Nephron progenitor cell (in vitro differentiated cells): ENCODE results near the gene ENPP7.
"Not testable (repeated sequence)": the region's sequence is repeated elsewhere in the genome, so short reads cannot be mapped to it uniquely, and the experiment has no call there.

Experiments used
- DNase-seq: peaks from one replicate; pipeline ENCODE4 v3.0.0; 2021
- H3K27ac Mint-ChIP-seq: 2 replicates; pipeline ENCODE4 v1.8.0; 2021; ENCODE audit warnings: mild to moderate bottlenecking, moderate library complexity, mixed read lengths
- H3K27me3 Mint-ChIP-seq: 2 replicates; pipeline ENCODE4 v1.8.0; 2021; ENCODE audit warnings: mild to moderate bottlenecking, low read depth, mixed read lengths; ENCODE audit not compliant: poor library complexity
- H3K36me3 Mint-ChIP-seq: 2 replicates; pipeline ENCODE4 v1.8.0; 2021; ENCODE audit warnings: low read depth, mixed read lengths
- H3K4me1 Mint-ChIP-seq: 2 replicates; pipeline ENCODE4 v1.8.0; 2021; ENCODE audit warnings: mixed read lengths
- H3K4me3 Mint-ChIP-seq: 2 replicates; pipeline ENCODE4 v1.8.0; 2021; ENCODE audit warnings: mild to moderate bottlenecking, moderate library complexity, mixed read lengths
- H3K9me3 Mint-ChIP-seq: 2 replicates; pipeline ENCODE4 v1.8.0; 2021; ENCODE audit warnings: mild to moderate bottlenecking, moderate library complexity, mixed read lengths
- TF ChIP-seq, protein P1 (sequence below): fragments of 200-600 bp; sonication (generic); IDR thresholded peaks from 2 replicates; pipeline ENCODE4 v1.5.0; 2021; ENCODE audit warnings: antibody characterized with exemption

The ENPP7 gene

DNA sequence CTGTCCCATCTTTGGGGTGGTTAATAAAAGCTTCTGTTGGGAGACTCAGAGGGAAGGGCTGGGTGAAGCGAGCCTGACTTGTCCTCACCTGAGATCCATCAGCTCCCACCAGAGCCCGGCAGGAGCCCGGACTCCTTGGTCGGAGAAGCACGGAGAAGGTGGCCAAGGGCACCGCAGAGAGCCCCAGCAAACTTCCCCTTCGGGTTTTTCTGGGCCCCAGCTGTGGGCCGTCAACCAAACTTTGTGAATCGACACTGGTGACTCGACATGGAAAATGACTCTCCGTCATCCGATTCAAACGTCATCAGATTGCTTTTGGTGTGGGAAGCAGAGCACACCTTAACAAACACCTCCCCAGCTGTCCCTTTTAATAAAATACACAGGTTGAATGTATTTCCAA, 21.4 kb downstream of the ENPP7 start:
- peaks cover 54% of the 10 kb centered on the region for H3K27me3 Mint-ChIP-seq
- peaks cover 25% of the 10 kb centered on the region for H3K4me1 Mint-ChIP-seq
- no peak for DNase-seq
- peaks cover 1% of the 10 kb centered on the region for H3K36me3 Mint-ChIP-seq
- no peaks in the 10 kb centered on the region for H3K9me3 Mint-ChIP-seq
- no peak overlapping the region for H3K4me3 Mint-ChIP-seq
- H3K27ac Mint-ChIP-seq, result no peak overlapping the region
- TF ChIP-seq, protein P1, sequence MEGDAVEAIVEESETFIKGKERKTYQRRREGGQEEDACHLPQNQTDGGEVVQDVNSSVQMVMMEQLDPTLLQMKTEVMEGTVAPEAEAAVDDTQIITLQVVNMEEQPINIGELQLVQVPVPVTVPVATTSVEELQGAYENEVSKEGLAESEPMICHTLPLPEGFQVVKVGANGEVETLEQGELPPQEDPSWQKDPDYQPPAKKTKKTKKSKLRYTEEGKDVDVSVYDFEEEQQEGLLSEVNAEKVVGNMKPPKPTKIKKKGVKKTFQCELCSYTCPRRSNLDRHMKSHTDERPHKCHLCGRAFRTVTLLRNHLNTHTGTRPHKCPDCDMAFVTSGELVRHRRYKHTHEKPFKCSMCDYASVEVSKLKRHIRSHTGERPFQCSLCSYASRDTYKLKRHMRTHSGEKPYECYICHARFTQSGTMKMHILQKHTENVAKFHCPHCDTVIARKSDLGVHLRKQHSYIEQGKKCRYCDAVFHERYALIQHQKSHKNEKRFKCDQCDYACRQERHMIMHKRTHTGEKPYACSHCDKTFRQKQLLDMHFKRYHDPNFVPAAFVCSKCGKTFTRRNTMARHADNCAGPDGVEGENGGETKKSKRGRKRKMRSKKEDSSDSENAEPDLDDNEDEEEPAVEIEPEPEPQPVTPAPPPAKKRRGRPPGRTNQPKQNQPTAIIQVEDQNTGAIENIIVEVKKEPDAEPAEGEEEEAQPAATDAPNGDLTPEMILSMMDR, result no peak

DNA sequence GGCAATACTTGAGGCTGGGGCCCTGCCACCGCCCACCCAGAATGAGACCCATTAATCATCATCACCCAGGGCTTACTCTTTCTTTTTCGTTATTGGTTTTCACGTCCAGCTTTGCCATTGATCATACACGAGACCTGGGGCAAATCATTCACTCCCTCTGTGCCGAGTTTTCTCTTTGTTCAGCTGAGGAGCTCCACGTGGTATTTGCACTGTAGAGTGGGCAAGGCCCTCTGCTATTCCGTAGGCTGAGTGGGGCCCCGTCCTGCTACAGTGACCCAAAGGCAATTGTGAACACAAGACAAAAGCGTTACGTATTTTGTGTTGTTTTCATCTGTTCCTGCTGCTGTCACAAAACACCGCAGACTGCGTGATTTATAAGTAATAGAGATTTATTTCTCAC, 23.6 kb downstream of the ENPP7 start:
- Mint-ChIP-seq H3K36me3 (peaks cover 12% of the 10 kb centered on the region), H3K9me3 (no peaks in the 10 kb centered on the region), H3K27ac (no peak overlapping the region), H3K27me3 (peaks cover 44% of the 10 kb centered on the region), H3K4me3 (no peak overlapping the region), H3K4me1 (peaks cover 34% of the 10 kb centered on the region)
- TF ChIP-seq, protein P1, result no peak
- DNase-seq, result no peak

DNA sequence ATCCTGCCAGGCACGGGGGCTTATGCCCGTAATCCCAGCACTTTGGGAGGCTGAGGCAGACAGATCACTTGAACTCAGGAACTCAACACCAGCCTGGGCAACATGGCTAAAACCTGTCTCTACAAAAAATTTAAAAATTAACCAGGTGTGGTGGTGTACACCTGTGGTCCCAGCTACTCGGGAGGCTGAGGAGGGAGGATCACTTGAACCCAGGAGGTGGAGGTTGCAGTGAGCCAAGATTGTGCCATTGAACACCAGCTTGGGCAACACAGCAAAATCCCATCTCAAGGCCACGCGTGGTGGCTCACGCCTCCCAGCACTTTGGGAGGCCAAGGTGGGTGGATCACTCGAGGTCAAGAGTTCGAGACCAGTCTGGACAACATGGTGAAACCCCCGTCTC, 24.2 kb downstream of the ENPP7 start:
- H3K9me3 Mint-ChIP-seq, H3K4me3 Mint-ChIP-seq, H3K27ac Mint-ChIP-seq, DNase-seq: not testable (repeated sequence)
- Mint-ChIP-seq H3K36me3 (peaks cover 12% of the 10 kb centered on the region), H3K27me3 (peaks cover 39% of the 10 kb centered on the region), H3K4me1 (peaks cover 29% of the 10 kb centered on the region)

- Mint-ChIP-seq H3K4me3 (no peak overlapping the region), H3K36me3 (peaks cover 12% of the 10 kb centered on the region), H3K9me3 (no peaks in the 10 kb centered on the region), H3K27me3 (peaks cover 32% of the 10 kb centered on the region), H3K27ac (no peak overlapping the region), H3K4me1 (peaks cover 32% of the 10 kb centered on the region)
- TF ChIP-seq, protein P1, result no peak
- no peak for DNase-seq
Observed at GRCh38 chr17:79755591-79755990, 24.8 kb downstream of the ENPP7 start.

GRCh38 chr17:79757140-79757745, 26.5 kb downstream of the ENPP7 start:
- TF ChIP-seq, protein P1, result no peak
- no peak overlapping the region for H3K4me3 Mint-ChIP-seq
- no peak overlapping the region for H3K27ac Mint-ChIP-seq
- peaks cover 12% of the 10 kb centered on the region for H3K36me3 Mint-ChIP-seq
- DNase-seq, result no peak
- peaks cover 34% of the 10 kb centered on the region for H3K4me1 Mint-ChIP-seq
- H3K9me3 Mint-ChIP-seq, result no peaks in the 10 kb centered on the region
- H3K27me3 Mint-ChIP-seq, result peaks cover 19% of the 10 kb centered on the region

DNA sequence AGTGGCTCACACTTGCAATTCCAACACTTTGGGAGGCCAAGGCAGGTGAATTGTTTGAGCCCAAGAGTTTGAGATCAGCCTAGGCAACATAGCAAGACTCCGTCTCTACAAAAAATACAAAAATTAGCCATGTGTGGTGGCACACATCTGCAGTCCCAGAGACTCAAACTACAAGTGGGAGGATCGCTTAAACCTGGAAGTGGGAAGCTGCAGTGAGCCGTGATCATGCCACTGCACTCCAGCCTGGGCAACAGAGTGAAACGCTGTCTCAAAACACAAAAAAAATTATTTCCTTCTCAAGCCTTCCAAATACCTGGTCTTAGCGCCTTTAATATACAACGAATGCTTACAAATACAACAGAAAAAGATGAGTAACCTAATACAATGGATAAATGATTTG, 27.5 kb downstream of the ENPP7 start:
- TF ChIP-seq, protein P1, result no peak
- no peak for DNase-seq
- Mint-ChIP-seq H3K4me1 (peaks cover 43% of the 10 kb centered on the region), H3K36me3 (peaks cover 12% of the 10 kb centered on the region), H3K9me3 (no peaks in the 10 kb centered on the region), H3K27me3 (peaks cover 16% of the 10 kb centered on the region), H3K4me3 (no peak overlapping the region), H3K27ac (no peak overlapping the region)
